Upper lobe of right lung (tissue), 1 donor: ENCODE results near the gene SYNPO2. TPM values are rescaled to one million over a fixed set of nuclear protein-coding genes. Genes with fewer than 3 reads are reported as not detected.

Experiments used
- ATAC-seq: fragments of 200-7000 bp; cut with Tn5 transposase; one replicate; pipeline ENCODE4 v1.9.1; 2020; ENCODE audit warnings: mild to moderate bottlenecking, moderate library complexity
- DNase-seq: peaks from one replicate; pipeline ENCODE4 v3.0.0-alpha.2; 2020
- H3K27ac ChIP-seq: fragments of 200-600 bp; one replicate; pipeline ENCODE4 v1.8.0; 2022
- H3K27me3 ChIP-seq: fragments of 200-600 bp; one replicate; pipeline ENCODE4 v1.8.0; 2022; ENCODE audit warnings: mild to moderate bottlenecking
- H3K36me3 ChIP-seq: fragments of 200-600 bp; one replicate; pipeline ENCODE4 v1.8.0; 2022
- H3K4me1 ChIP-seq: fragments of 200-600 bp; one replicate; pipeline ENCODE4 v1.8.0; 2022
- H3K4me3 ChIP-seq: fragments of 200-600 bp; one replicate; pipeline ENCODE4 v1.8.0; 2022; ENCODE audit warnings: mild to moderate bottlenecking
- H3K9me3 ChIP-seq: fragments of 200-600 bp; one replicate; pipeline ENCODE4 v1.8.0; 2022
- CTCF ChIP-seq: fragments of 200-600 bp; IDR thresholded peaks from one replicate; pipeline ENCODE4 v1.8.0; 2022; ENCODE audit warnings: antibody characterized with exemption
- intact Hi-C: fragments of 100-400 bp; cut with DNase I; formaldehyde crosslinking; loops from one replicate; pipeline ENCODE4 v1.11.0; 2022
- total RNA-seq: library from RNA; stranded (reverse); fragmentation: NEBNext Ultra II Directional; extraction: Animal tissue kit (Norgen Biotek cat#: 25700); gene quantifications from one replicate; pipeline ENCODE4 v1.2.1, GENCODE V29; 2021
- donor health status: DM: no; HTN: yes; CAD: no; lungs with severe emphysema.

SYNPO2 gene
- total RNA-seq, 1 donor from 2014 or later: 38.9 TPM

- Histone ChIP-seq H3K4me3 (no peak overlapping the region), H3K4me1 (no peaks in the 10 kb centered on the region), H3K27me3 (no peaks in the 10 kb centered on the region), H3K9me3 (no peaks in the 10 kb centered on the region), H3K27ac (no peak overlapping the region), H3K36me3 (no peaks in the 10 kb centered on the region)
- no peak for TF ChIP-seq CTCF
- ATAC-seq (no peak), DNase-seq (no peak)
- intact Hi-C loops: no loop called here
These were observed 7.0 kb upstream of the SYNPO2 start for GRCh38 chr4:118881512-118882146.

- intact Hi-C loops: no loop called here
- Histone ChIP-seq H3K4me3 (no peak overlapping the region), H3K36me3 (no peaks in the 10 kb centered on the region), H3K27ac (no peak overlapping the region), H3K9me3 (no peaks in the 10 kb centered on the region), H3K4me1 (peaks cover 7% of the 10 kb centered on the region), H3K27me3 (peaks cover 6% of the 10 kb centered on the region)
- TF ChIP-seq CTCF: no peak
- no peak for ATAC-seq
- no peak for DNase-seq
These were observed 4.8 kb upstream of the SYNPO2 start for GRCh38 chr4:118883861-118884260.

GRCh38 chr4:118884716-118885115, 3.9 kb upstream of the SYNPO2 start:
- Histone ChIP-seq H3K4me3 (no peak overlapping the region), H3K9me3 (no peaks in the 10 kb centered on the region), H3K27me3 (peaks cover 6% of the 10 kb centered on the region), H3K27ac (no peak overlapping the region), H3K4me1 (peaks cover 11% of the 10 kb centered on the region), H3K36me3 (no peaks in the 10 kb centered on the region)
- no peak for ATAC-seq
- intact Hi-C loops: no loop called here
- no peak for TF ChIP-seq CTCF
- DNase-seq: no peak

- Histone ChIP-seq H3K9me3 (no peaks in the 10 kb centered on the region), H3K36me3 (no peaks in the 10 kb centered on the region), H3K27ac (no peak overlapping the region), H3K4me3 (peak overlapping the region; percentile 45), H3K27me3 (peaks cover 6% of the 10 kb centered on the region), H3K4me1 (peaks cover 11% of the 10 kb centered on the region)
- no peak for TF ChIP-seq CTCF
- no peak for ATAC-seq
- no peak for DNase-seq
- intact Hi-C loops: no loop called here
These were observed 648 bp downstream of the SYNPO2 start for GRCh38 chr4:118889312-118889691.

- H3K27ac ChIP-seq: no peak overlapping the region
- no peak for DNase-seq
- no peak overlapping the region for H3K4me3 ChIP-seq
- H3K27me3 ChIP-seq: no peaks in the 10 kb centered on the region
- ATAC-seq: no peak
- no peaks in the 10 kb centered on the region for H3K9me3 ChIP-seq
- intact Hi-C loops: no loop called here
- TF ChIP-seq CTCF: no peak
- H3K4me1 ChIP-seq: peaks cover 2% of the 10 kb centered on the region
- H3K36me3 ChIP-seq: no peaks in the 10 kb centered on the region
These were observed 5.4 kb downstream of the SYNPO2 start for GRCh38 chr4:118894034-118894433.

GRCh38 chr4:118898221-118898620, 9.6 kb downstream of the SYNPO2 start:
- H3K27ac ChIP-seq: no peak overlapping the region
- no peak overlapping the region for H3K4me3 ChIP-seq

More at GRCh38 chr4:118898221-118898620, 9.6 kb downstream of the SYNPO2 start:
- intact Hi-C loops: no loop called here
- Histone ChIP-seq H3K4me1 (no peaks in the 10 kb centered on the region), H3K27me3 (no peaks in the 10 kb centered on the region), H3K36me3 (no peaks in the 10 kb centered on the region), H3K9me3 (no peaks in the 10 kb centered on the region)
- ATAC-seq (no peak), DNase-seq (no peak)
- no peak for TF ChIP-seq CTCF
